ENCODE measurements around the gene CLN6. TPM values are rescaled to one million over a fixed set of nuclear protein-coding genes. Genes with fewer than 3 reads are reported as not detected.

Gene CLN6
- total RNA-seq, 1 experiment from 2014 or later = 68.7 TPM

DNA sequence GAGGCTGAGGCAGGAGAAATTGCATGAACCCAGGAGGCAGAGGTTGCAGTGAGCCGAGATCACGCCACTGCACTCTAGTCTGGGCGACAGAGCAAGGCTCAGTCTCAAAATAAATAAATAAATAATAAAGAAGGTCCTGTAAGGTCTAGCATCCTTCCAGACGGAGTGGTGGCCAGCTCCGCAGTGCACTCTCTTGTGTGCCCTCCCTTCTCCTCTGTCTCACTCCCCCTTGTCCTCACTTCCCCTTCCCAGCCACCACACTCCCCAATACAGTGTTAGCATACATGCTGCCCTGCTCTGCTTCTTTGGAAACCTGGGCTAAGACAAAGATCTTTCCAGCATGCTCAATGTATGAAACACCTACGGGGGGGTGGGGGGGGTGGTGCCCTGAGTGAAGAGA, 3.4 kb upstream of the CLN6 start:
- peaks cover 10% of the 10 kb centered on the region for H3K4me1 ChIP-seq (ENCODE audit: control insufficient read depth, insufficient read depth, low read length)
- TF ChIP-seq POLR2AphosphoS5 (IDR thresholded peaks at IDR 0.05; ENCODE audit: low read depth, low read length) = no peak
- no peak for TF ChIP-seq TCF7L2 (IDR thresholded peaks at IDR 0.05; ENCODE audit: low read depth, low read length)
- TF ChIP-seq, protein P1, sequence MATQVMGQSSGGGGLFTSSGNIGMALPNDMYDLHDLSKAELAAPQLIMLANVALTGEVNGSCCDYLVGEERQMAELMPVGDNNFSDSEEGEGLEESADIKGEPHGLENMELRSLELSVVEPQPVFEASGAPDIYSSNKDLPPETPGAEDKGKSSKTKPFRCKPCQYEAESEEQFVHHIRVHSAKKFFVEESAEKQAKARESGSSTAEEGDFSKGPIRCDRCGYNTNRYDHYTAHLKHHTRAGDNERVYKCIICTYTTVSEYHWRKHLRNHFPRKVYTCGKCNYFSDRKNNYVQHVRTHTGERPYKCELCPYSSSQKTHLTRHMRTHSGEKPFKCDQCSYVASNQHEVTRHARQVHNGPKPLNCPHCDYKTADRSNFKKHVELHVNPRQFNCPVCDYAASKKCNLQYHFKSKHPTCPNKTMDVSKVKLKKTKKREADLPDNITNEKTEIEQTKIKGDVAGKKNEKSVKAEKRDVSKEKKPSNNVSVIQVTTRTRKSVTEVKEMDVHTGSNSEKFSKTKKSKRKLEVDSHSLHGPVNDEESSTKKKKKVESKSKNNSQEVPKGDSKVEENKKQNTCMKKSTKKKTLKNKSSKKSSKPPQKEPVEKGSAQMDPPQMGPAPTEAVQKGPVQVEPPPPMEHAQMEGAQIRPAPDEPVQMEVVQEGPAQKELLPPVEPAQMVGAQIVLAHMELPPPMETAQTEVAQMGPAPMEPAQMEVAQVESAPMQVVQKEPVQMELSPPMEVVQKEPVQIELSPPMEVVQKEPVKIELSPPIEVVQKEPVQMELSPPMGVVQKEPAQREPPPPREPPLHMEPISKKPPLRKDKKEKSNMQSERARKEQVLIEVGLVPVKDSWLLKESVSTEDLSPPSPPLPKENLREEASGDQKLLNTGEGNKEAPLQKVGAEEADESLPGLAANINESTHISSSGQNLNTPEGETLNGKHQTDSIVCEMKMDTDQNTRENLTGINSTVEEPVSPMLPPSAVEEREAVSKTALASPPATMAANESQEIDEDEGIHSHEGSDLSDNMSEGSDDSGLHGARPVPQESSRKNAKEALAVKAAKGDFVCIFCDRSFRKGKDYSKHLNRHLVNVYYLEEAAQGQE (IDR thresholded peaks at IDR 0.05; ENCODE audit: insufficient read depth in 1 of 2, low read depth in 2 of 2, low read length in 1 of 2) = no peak
- TF ChIP-seq, protein P2, sequence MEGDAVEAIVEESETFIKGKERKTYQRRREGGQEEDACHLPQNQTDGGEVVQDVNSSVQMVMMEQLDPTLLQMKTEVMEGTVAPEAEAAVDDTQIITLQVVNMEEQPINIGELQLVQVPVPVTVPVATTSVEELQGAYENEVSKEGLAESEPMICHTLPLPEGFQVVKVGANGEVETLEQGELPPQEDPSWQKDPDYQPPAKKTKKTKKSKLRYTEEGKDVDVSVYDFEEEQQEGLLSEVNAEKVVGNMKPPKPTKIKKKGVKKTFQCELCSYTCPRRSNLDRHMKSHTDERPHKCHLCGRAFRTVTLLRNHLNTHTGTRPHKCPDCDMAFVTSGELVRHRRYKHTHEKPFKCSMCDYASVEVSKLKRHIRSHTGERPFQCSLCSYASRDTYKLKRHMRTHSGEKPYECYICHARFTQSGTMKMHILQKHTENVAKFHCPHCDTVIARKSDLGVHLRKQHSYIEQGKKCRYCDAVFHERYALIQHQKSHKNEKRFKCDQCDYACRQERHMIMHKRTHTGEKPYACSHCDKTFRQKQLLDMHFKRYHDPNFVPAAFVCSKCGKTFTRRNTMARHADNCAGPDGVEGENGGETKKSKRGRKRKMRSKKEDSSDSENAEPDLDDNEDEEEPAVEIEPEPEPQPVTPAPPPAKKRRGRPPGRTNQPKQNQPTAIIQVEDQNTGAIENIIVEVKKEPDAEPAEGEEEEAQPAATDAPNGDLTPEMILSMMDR (IDR thresholded peaks at IDR 0.05) = no peak
- no peak for TF ChIP-seq SIN3A (IDR thresholded peaks at IDR 0.05; ENCODE audit: borderline replicate concordance, insufficient read depth, low read depth, low read length)
- ChIA-PET CTCF (no interaction called here), POLR2A (no interaction called here)
- no peak overlapping the region for H3K27ac ChIP-seq (ENCODE audit: low read length)
- in situ Hi-C loops (cut with HindIII; ENCODE audit: low pct_unique_long_range_greater_than_20kb, low sequenced_read_pairs) (no loop called here), intact Hi-C loops (cut with micrococcal nuclease; ENCODE audit: unreplicated experiment) (no loop called here)
- ATAC-seq (no peak), DNase-seq (ENCODE audit: low read depth, low spot score) (no peak)
- BruUV-seq (replicated peaks) = no TSS peak
- no peaks in the 10 kb centered on the region for H3K9me3 ChIP-seq (ENCODE audit: control insufficient read depth, insufficient read depth, low read depth, low read length)
- H3K36me3 ChIP-seq (ENCODE audit: control insufficient read depth, insufficient read depth, low read length) = no peaks in the 10 kb centered on the region
- H3K27me3 ChIP-seq (ENCODE audit: control insufficient read depth, insufficient read depth, low read length) = no peaks in the 10 kb centered on the region
- H3K4me3 ChIP-seq (ENCODE audit: low read depth in 2 of 2, low read length in 2 of 2) = no peak overlapping the region

DNA sequence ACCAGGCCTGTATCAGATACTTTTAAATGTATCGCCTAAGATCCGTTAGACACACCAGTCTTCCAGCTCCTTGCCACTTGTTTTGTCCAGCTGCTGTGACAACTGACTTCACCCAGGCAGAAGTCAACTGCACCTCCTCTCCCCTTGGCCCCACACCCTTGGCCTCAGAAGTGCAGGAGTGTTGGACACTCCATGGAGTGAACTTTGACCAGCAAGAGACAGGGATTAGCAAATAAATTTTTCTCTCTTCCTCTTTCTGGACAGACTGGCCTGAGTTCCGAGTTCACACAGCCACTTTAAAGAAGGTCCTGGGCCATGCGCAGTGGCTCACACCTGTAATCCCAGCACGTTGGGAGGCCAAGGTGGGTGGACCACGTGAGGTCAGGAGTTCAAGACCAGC, 2.9 kb upstream of the CLN6 start:
- DNase-seq (ENCODE audit: low read depth, low spot score) (no peak), ATAC-seq (no peak)
- Histone ChIP-seq H3K9me3 (ENCODE audit: control insufficient read depth, insufficient read depth, low read depth, low read length) (no peaks in the 10 kb centered on the region), H3K27me3 (ENCODE audit: control insufficient read depth, insufficient read depth, low read length) (no peaks in the 10 kb centered on the region), H3K4me1 (ENCODE audit: control insufficient read depth, insufficient read depth, low read length) (peaks cover 14% of the 10 kb centered on the region), H3K27ac (ENCODE audit: low read length) (no peak overlapping the region), H3K36me3 (ENCODE audit: control insufficient read depth, insufficient read depth, low read length) (no peaks in the 10 kb centered on the region), H3K4me3 (ENCODE audit: low read depth in 2 of 2, low read length in 2 of 2) (no peak overlapping the region)
- intact Hi-C loops (cut with micrococcal nuclease; ENCODE audit: unreplicated experiment) (no loop called here), in situ Hi-C loops (cut with HindIII; ENCODE audit: low pct_unique_long_range_greater_than_20kb, low sequenced_read_pairs) (no loop called here)
- TF ChIP-seq, protein P2 (IDR thresholded peaks at IDR 0.05) = no peak
- TF ChIP-seq TCF7L2 (IDR thresholded peaks at IDR 0.05; ENCODE audit: low read depth, low read length) = no peak
- TF ChIP-seq SIN3A (IDR thresholded peaks at IDR 0.05; ENCODE audit: borderline replicate concordance, insufficient read depth, low read depth, low read length) = no peak
- no peak for TF ChIP-seq POLR2AphosphoS5 (IDR thresholded peaks at IDR 0.05; ENCODE audit: low read depth, low read length)
- TF ChIP-seq, protein P1 (IDR thresholded peaks at IDR 0.05; ENCODE audit: insufficient read depth in 1 of 2, low read depth in 2 of 2, low read length in 1 of 2) = no peak
- no TSS peak for BruUV-seq (replicated peaks)
- ChIA-PET CTCF (interaction anchor here (1.3 kb wide), 1 partner anchor 74 kb away, joined by 6 read pairs; no protein-coding TSS in a partner anchor), POLR2A (no interaction called here)
